Pancreas (tissue), 10 donors: ENCODE measurements around the gene GOLGA6B. TPM values are rescaled to one million over a fixed set of nuclear protein-coding genes. Genes with fewer than 3 reads are reported as not detected.

ENCODE experiments used
- ATAC-seq, 4 donors: fragments of 200-7000 bp; cut with Tn5 transposase; one replicate each; pipeline versions ENCODE4 v1.8.0 to v1.9.1; 2020; ENCODE audit warnings: mild to moderate bottlenecking in 4 of 4, moderate library complexity in 4 of 4
- DNase-seq, 6 donors: peaks; one replicate each; pipeline ENCODE4 v3.0.0-alpha.2; 2020
- FAIRE-seq: peaks from 2 replicates; lab custom pipeline; 2012; peaks lifted over from hg19 to GRCh38; lab: Jason Lieb, UNC
- H3K27ac ChIP-seq, 4 donors: fragments of 200-600 bp; sonication (generic); 1 replicate in 3 of 4; 2 replicates in 1 of 4; pipeline versions ENCODE4 v1.5.0 to v1.8.0; 2020
- H3K27me3 ChIP-seq, 4 donors: fragments of 200-600 bp; one replicate each; pipeline ENCODE4 v1.8.0; 2021
- H3K36me3 ChIP-seq, 3 donors: fragments of 200-600 bp; sonication (generic) in 1 of 3; one replicate each; pipeline versions ENCODE4 v1.5.0 to v1.8.0; 2020 to 2021
- H3K4me1 ChIP-seq, 3 donors: fragments of 200-600 bp; one replicate each; pipeline ENCODE4 v1.8.0; 2021
- H3K4me3 ChIP-seq, 4 donors: fragments of 200-600 bp; sonication (generic) in 2 of 4; one replicate each; pipeline versions ENCODE4 v1.5.0 to v1.8.0; 2020 to 2021
- H3K9me3 ChIP-seq, 4 donors: fragments of 200-600 bp; one replicate each; pipeline ENCODE4 v1.8.0; 2021
- WGBS, 2 donors: extraction: QIAGEN DNeasy Blood & Tissue Kit; methylation state at CpG; one replicate each; pipeline ENCODE4 v1.1.7; 2013; 5-methylcytosine and 5-hydroxymethylcytosine counted together
- intact Hi-C, 3 donors: fragments of 100-400 bp; cut with DNase I; formaldehyde crosslinking; loops; one replicate each; pipeline versions ENCODE4 v1.11.1 to v1.14.2; 2022
- polyA plus RNA-seq, 2 donors: library from polyadenylated mRNA; stranded (reverse); fragments of 200-250 nt; gene quantifications; one replicate each; pipeline ENCODE4 v1.2.3, GENCODE V29; 2013
- total RNA-seq, 6 donors: library from RNA; stranded (reverse); fragmentation: NEBNext Ultra II Directional in 4 of 6; extraction: Animal tissue kit (Norgen Biotek cat#: 25700) in 4 of 6; gene quantifications; one replicate each; pipeline versions ENCODE4 v1.2.1 to v1.2.4, GENCODE V29; 2021 to 2023
- TF ChIP-seq, protein P1 (sequence below), 4 donors: fragments of 200-600 bp; sonication (generic) in 3 of 4; IDR thresholded peaks; one replicate each; pipeline versions ENCODE4 v1.5.0 to v1.8.0; 2021; ENCODE audit warnings: antibody characterized with exemption in 4 of 4
- donor health status: healthy with polysubstance abuse.
- donor health status: DM: no; HTN: no; CAD: no; lungs with moderate emphysema.
- donor health status: DM: no; HTN: no; CAD: no.
- donor health status: control.
- donor health status: control.
- donor health status: Bipolar disorder and iron deficiency.
- donor health status: DM: yes; HTN: yes; CAD: no.
- donor health status: DM: no; HTN: no; CAD: no.
- donor health status: DM: no; HTN: no; CAD: no.
- donor health status: DM: yes; HTN: yes; CAD: no.

GOLGA6B gene
- total and polyA plus RNA-seq, 8 donors, result not detected

- no peak overlapping the region for H3K4me3 ChIP-seq
- TF ChIP-seq, protein P1, sequence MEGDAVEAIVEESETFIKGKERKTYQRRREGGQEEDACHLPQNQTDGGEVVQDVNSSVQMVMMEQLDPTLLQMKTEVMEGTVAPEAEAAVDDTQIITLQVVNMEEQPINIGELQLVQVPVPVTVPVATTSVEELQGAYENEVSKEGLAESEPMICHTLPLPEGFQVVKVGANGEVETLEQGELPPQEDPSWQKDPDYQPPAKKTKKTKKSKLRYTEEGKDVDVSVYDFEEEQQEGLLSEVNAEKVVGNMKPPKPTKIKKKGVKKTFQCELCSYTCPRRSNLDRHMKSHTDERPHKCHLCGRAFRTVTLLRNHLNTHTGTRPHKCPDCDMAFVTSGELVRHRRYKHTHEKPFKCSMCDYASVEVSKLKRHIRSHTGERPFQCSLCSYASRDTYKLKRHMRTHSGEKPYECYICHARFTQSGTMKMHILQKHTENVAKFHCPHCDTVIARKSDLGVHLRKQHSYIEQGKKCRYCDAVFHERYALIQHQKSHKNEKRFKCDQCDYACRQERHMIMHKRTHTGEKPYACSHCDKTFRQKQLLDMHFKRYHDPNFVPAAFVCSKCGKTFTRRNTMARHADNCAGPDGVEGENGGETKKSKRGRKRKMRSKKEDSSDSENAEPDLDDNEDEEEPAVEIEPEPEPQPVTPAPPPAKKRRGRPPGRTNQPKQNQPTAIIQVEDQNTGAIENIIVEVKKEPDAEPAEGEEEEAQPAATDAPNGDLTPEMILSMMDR (IDR thresholded peaks at IDR 0.05), result no peak
- WGBS, 2 donors, result 57 to 62% methylated on average over 3 of the region's 3 CpGs
- H3K27ac ChIP-seq, result no peak overlapping the region
- no peaks in the 10 kb centered on the region for H3K36me3 ChIP-seq
- FAIRE-seq, result no peak
- intact Hi-C loops, result no loop called here
- no peaks in the 10 kb centered on the region for H3K4me1 ChIP-seq
- no peak for ATAC-seq
- peaks cover 0 to 3% (median 0%) of the 10 kb centered on the region in 4 donors for H3K27me3 ChIP-seq
- DNase-seq, result no peak
- no peaks in the 10 kb centered on the region for H3K9me3 ChIP-seq
These were observed 26.4 kb downstream of the GOLGA6B start for GRCh38 chr15:72680931-72681330.

GRCh38 chr15:72682772-72683171 lies 28.3 kb downstream of the GOLGA6B start:
- TF ChIP-seq, protein P1 (IDR thresholded peaks at IDR 0.05), result no peak
- FAIRE-seq (no peak), ATAC-seq (no peak), DNase-seq (no peak)
- peaks cover 0 to 4% (median 0%) of the 10 kb centered on the region in 3 donors for H3K4me1 ChIP-seq
- H3K27ac ChIP-seq, result no peak overlapping the region
- H3K27me3 ChIP-seq, result peaks cover 0 to 3% (median 0%) of the 10 kb centered on the region in 4 donors
- no peak overlapping the region for H3K4me3 ChIP-seq
- intact Hi-C loops, result no loop called here
- WGBS, 2 donors, result 88 to 93% methylated on average over 3 of the region's 3 CpGs
- H3K36me3 ChIP-seq, result no peaks in the 10 kb centered on the region
- no peaks in the 10 kb centered on the region for H3K9me3 ChIP-seq

- Histone ChIP-seq H3K27ac (peak overlapping the region; percentile 92 to 94 (median 94)), H3K36me3 (no peaks in the 10 kb centered on the region), H3K4me3 (peak overlapping the region; percentile 41 to 62 (median 53)), H3K27me3 (no peaks in the 10 kb centered on the region), H3K9me3 (no peaks in the 10 kb centered on the region), H3K4me1 (peaks cover 0 to 4% (median 0%) of the 10 kb centered on the region in 3 donors)
- DNase-seq (no peak), ATAC-seq (peak; percentile 2 to 15 (median 6)), FAIRE-seq (no peak)
- 7 to 8% methylated on average over 23 of the region's 23 CpGs for WGBS, 2 donors
- intact Hi-C loops, result no loop called here
- TF ChIP-seq, protein P1 (IDR thresholded peaks at IDR 0.05), result no peak
These were observed 30.9 kb downstream of the GOLGA6B start for GRCh38 chr15:72685301-72685924.

DNA sequence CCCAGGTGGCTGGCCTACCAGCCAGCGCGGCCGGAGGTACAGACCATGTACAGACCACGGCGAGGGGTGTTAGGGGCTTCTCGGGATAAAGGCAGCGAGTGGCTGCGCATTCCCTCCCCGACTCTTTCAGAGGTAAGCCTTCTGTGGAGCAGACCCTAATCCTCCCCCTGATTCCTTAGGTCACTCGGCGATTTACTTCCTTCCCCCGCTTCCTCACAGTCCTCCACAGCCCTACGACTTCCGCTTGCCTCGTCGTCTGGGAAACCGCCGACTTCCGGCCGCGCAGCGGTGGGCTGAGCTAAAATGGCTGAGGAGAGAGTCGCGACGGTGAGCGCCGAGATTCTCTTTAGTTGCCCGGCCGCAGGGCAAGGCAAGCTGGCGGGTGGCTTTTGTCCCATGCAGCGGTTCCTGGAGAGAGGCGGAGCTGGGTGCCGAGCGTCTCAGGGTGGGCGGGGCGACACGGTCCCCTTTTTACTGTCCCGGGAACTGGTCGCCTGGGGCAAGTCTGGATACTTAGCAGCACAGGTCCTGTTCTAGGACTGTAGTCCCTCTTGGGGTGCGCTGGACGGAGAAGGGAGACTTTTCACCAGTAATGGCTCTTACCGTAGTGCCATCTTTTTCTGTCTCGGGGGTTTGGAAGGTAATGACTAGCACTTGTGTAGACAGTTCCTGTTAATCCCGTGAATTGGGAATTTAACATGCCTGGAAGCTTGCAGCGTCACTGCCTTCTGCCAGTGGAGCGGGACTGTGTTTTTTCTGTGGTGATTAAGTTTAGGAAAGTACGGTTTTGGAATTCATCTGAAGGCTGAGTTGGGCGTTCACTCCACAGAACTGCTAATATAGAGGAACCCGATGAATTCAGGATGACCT lies 31.7 kb downstream of the GOLGA6B start, which contains the start of the genes BBS4 and HIGD2B:
Gene BBS4 (plus strand): TSS at position 283 of the 870 bp plus-strand sequence. CDS start 21 bp downstream, at position 304.
Gene HIGD2B (minus strand): TSS at position 258 of the 870 bp plus-strand sequence. CDS start 9,808 bp downstream, outside the sequence.
- ATAC-seq (peak; percentile 94 to 99 (median 96)), DNase-seq (peak; percentile 86 to 94 (median 90)), FAIRE-seq (no peak)
- TF ChIP-seq, protein P1 (IDR thresholded peaks at IDR 0.05), result no peak
- peak within 1 kb of the TSS; percentile 92 to 94 (median 94) for H3K27ac ChIP-seq
- whole genome bisulfite sequencing, 2 donors, result 1% methylated on average over 49 of the region's 49 CpGs
- peak within 1 kb of the TSS; percentile 41 to 62 (median 53) for H3K4me3 ChIP-seq
- H3K36me3 ChIP-seq, result no peaks in the 10 kb centered on the region
- intact Hi-C loops, result no loop called here
- H3K27me3 ChIP-seq, result no peaks in the 10 kb centered on the region
- H3K9me3 ChIP-seq, result no peaks in the 10 kb centered on the region
- H3K4me1 ChIP-seq, result peaks cover 0 to 4% (median 0%) of the 10 kb centered on the region in 3 donors
